Right lobe of liver (tissue), 4 donors: ENCODE measurements around the gene PRELID2.

Experiments used
- CTCF ChIP-seq, 4 donors: fragments of 200-600 bp in 3 of 4; fragments of 450-650 bp in 1 of 4; IDR thresholded peaks; one replicate each; pipeline versions ENCODE4 v1.5.1 to v1.8.0; 2016 to 2022; ENCODE audit warnings: antibody characterized with exemption in 4 of 4, mild to moderate bottlenecking in 2 of 4
- POLR2A ChIP-seq: fragments of 450-650 bp; IDR thresholded peaks from one replicate; pipeline ENCODE4 v1.6.1; 2017; ENCODE audit warnings: antibody characterized with exemption, mild to moderate bottlenecking
- donor health status: DM: no; HTN: no; CAD: no.
- donor health status: DM: no; HTN: no; CAD: no.
- donor health status: DM: no; HTN: yes; CAD: no.

GRCh38 chr5:145812877-145813276 is 22.3 kb downstream of the PRELID2 start:
- TF ChIP-seq CTCF (IDR thresholded peaks at IDR 0.05) (no peak), POLR2A (no peak)
